ENCODE results near the gene RALB. TPM values are rescaled to one million over a fixed set of nuclear protein-coding genes. Genes with fewer than 3 reads are reported as not detected.

The RALB gene
- total and polyA plus RNA-seq, 2 donors from 2014 or later, result 58.5 to 64.5 TPM

GRCh38 chr2:120287183-120288015 is 34.7 kb downstream of the RALB start:
- Histone ChIP-seq H3K36me3 (ENCODE audit: control insufficient read depth in 2 of 3, insufficient read depth in 3 of 3, low read length in 3 of 3) (peaks cover 0 to 19% (median 7%) of the 10 kb centered on the region in 3 donors), H3K9me3 (ENCODE audit: control insufficient read depth in 2 of 3, insufficient read depth in 1 of 3, low read length in 3 of 3) (no peaks in the 10 kb centered on the region), H3K27ac (ENCODE audit: low read depth in 2 of 2, low read length in 2 of 2) (peak overlapping the region in 1 of 2 donors; percentile 19), H3K4me1 (ENCODE audit: control insufficient read depth in 2 of 3, insufficient read depth in 2 of 3, low read depth in 1 of 3, low read length in 3 of 3) (peaks cover 0 to 3% (median 0%) of the 10 kb centered on the region in 3 donors), H3K27me3 (ENCODE audit: control insufficient read depth, insufficient read depth, low read length) (no peaks in the 10 kb centered on the region), H3K9ac (ENCODE audit: low read length in 3 of 3) (no peak overlapping the region), H3K4me3 (ENCODE audit: low read length in 3 of 3) (no peak overlapping the region)
- FAIRE-seq (no peak), DNase-seq (peak in 1 of 5 donors; percentile 19)
- TF ChIP-seq CTCF (IDR thresholded peaks at IDR 0.05; ENCODE audit: borderline replicate concordance, extremely low read depth, insufficient read depth), result no peak
- intact Hi-C loops (cut with DNase I), result no loop called here

- Histone ChIP-seq H3K9me3 (ENCODE audit: control insufficient read depth in 2 of 3, insufficient read depth in 1 of 3, low read length in 3 of 3) (no peaks in the 10 kb centered on the region), H3K36me3 (ENCODE audit: control insufficient read depth in 2 of 3, insufficient read depth in 3 of 3, low read length in 3 of 3) (peaks cover 0 to 20% (median 7%) of the 10 kb centered on the region in 3 donors), H3K27ac (ENCODE audit: low read depth in 2 of 2, low read length in 2 of 2) (no peak overlapping the region), H3K9ac (ENCODE audit: low read length in 3 of 3) (no peak overlapping the region), H3K4me3 (ENCODE audit: low read length in 3 of 3) (no peak overlapping the region), H3K27me3 (ENCODE audit: control insufficient read depth, insufficient read depth, low read length) (no peaks in the 10 kb centered on the region), H3K4me1 (ENCODE audit: control insufficient read depth in 2 of 3, insufficient read depth in 2 of 3, low read depth in 1 of 3, low read length in 3 of 3) (peaks cover 0 to 3% (median 0%) of the 10 kb centered on the region in 3 donors)
- TF ChIP-seq CTCF (IDR thresholded peaks at IDR 0.05; ENCODE audit: borderline replicate concordance, extremely low read depth, insufficient read depth), result no peak
- DNase-seq (no peak), FAIRE-seq (no peak)
- intact Hi-C loops (cut with DNase I), result no loop called here
These were observed 35.3 kb downstream of the RALB start for GRCh38 chr2:120288016-120288373.

- Histone ChIP-seq H3K27ac (ENCODE audit: low read depth in 2 of 2, low read length in 2 of 2) (no peak overlapping the region), H3K27me3 (ENCODE audit: control insufficient read depth, insufficient read depth, low read length) (no peaks in the 10 kb centered on the region), H3K36me3 (ENCODE audit: control insufficient read depth in 2 of 3, insufficient read depth in 3 of 3, low read length in 3 of 3) (peaks cover 0 to 32% (median 15%) of the 10 kb centered on the region in 3 donors), H3K4me3 (ENCODE audit: low read length in 3 of 3) (no peak overlapping the region), H3K4me1 (ENCODE audit: control insufficient read depth in 2 of 3, insufficient read depth in 2 of 3, low read depth in 1 of 3, low read length in 3 of 3) (peaks cover 0 to 3% (median 0%) of the 10 kb centered on the region in 3 donors), H3K9me3 (ENCODE audit: control insufficient read depth in 2 of 3, insufficient read depth in 1 of 3, low read length in 3 of 3) (no peaks in the 10 kb centered on the region), H3K9ac (ENCODE audit: low read length in 3 of 3) (no peak overlapping the region)
- intact Hi-C loops (cut with DNase I), result no loop called here
- FAIRE-seq (no peak), DNase-seq (no peak)
- no peak for TF ChIP-seq CTCF (IDR thresholded peaks at IDR 0.05; ENCODE audit: borderline replicate concordance, extremely low read depth, insufficient read depth)
These were observed 36.7 kb downstream of the RALB start for GRCh38 chr2:120289221-120289906.

Measured in kidney (tissue), 14 donors.